ENCODE results near the gene APPL2. TPM values are rescaled to one million over a fixed set of nuclear protein-coding genes. Genes with fewer than 3 reads are reported as not detected.

Gene APPL2
- polyA plus RNA-seq, 3 donors: 6.4 to 19.8 (median 9.0) TPM

GRCh38 chr12:105204916-105205315 lies 31.1 kb downstream of the APPL2 start:
- no peaks in the 10 kb centered on the region for H3K9me3 ChIP-seq (replicated peaks in 1 of 2; ENCODE audit: control insufficient read depth in 1 of 2, insufficient read depth in 1 of 2, low read length in 2 of 2)
- peaks cover 48 to 78% of the 10 kb centered on the region in 2 donors for H3K36me3 ChIP-seq (replicated peaks in 1 of 2; ENCODE audit: control insufficient read depth in 1 of 2, insufficient read depth in 2 of 2, low read length in 2 of 2)
- H3K4me2 ChIP-seq (replicated peaks; ENCODE audit: extremely low read depth, low read length, poor library complexity, severe bottlenecking): no peak overlapping the region
- no peaks in the 10 kb centered on the region for H4K20me1 ChIP-seq (ENCODE audit: insufficient read depth, low read length)
- 95% methylated on average over 5 of the region's 6 CpGs for WGBS (ENCODE audit: insufficient coverage)
- no peaks in the 10 kb centered on the region for H3K4me1 Mint-ChIP-seq
- no peak overlapping the region for H3K4me3 Mint-ChIP-seq
- H3K4me1 ChIP-seq (ENCODE audit: control insufficient read depth in 1 of 2, insufficient read depth in 2 of 2, low read length in 2 of 2): no peaks in the 10 kb centered on the region
- DNase-seq: no peak
- intact Hi-C loops (cut with micrococcal nuclease): no loop called here
- H2AFZ ChIP-seq (ENCODE audit: insufficient read depth, low read depth, low read length, poor library complexity, severe bottlenecking): no peak overlapping the region
- peaks cover 0 to 5% (median 4%) of the 10 kb centered on the region in 3 donors for H3K27me3 Mint-ChIP-seq (ENCODE audit: low read depth in 3 of 3)
- H3K79me2 ChIP-seq (ENCODE audit: insufficient read depth, low read length): no peaks in the 10 kb centered on the region
- no peak overlapping the region for H3K9ac ChIP-seq (ENCODE audit: insufficient read depth, low read length, poor library complexity, severe bottlenecking)
- no peaks in the 10 kb centered on the region for H3K9me3 Mint-ChIP-seq
- no peak overlapping the region for H3K27ac Mint-ChIP-seq
- H3K36me3 Mint-ChIP-seq: peaks cover 64 to 78% of the 10 kb centered on the region in 2 donors
- no peak overlapping the region for H3K4me3 ChIP-seq (replicated peaks in 1 of 3; ENCODE audit: low read depth in 2 of 3, low read length in 3 of 3)
- H3K27me3 ChIP-seq (ENCODE audit: control insufficient read depth in 2 of 2, insufficient read depth in 2 of 2, low read length in 2 of 2): no peaks in the 10 kb centered on the region
- no peak overlapping the region for H3K27ac ChIP-seq (ENCODE audit: low read depth in 1 of 2, low read length in 2 of 2)
- no peak for TF ChIP-seq CTCF (IDR thresholded peaks at IDR 0.05)

GRCh38 chr12:105204127-105204526 lies 31.8 kb downstream of the APPL2 start:
- H3K27ac Mint-ChIP-seq: no peak overlapping the region

More at GRCh38 chr12:105204127-105204526, 31.8 kb downstream of the APPL2 start:
- Mint-ChIP-seq H3K9me3 (no peaks in the 10 kb centered on the region), H3K36me3 (peaks cover 62 to 77% of the 10 kb centered on the region in 2 donors), H3K27me3 (ENCODE audit: low read depth in 3 of 3) (peaks cover 0 to 5% (median 4%) of the 10 kb centered on the region in 3 donors), H3K4me3 (no peak overlapping the region), H3K4me1 (peaks cover under 1% of the 10 kb centered on the region)
- Histone ChIP-seq H3K9me3 (replicated peaks in 1 of 2; ENCODE audit: control insufficient read depth in 1 of 2, insufficient read depth in 1 of 2, low read length in 2 of 2) (no peaks in the 10 kb centered on the region), H3K4me3 (replicated peaks in 1 of 3; ENCODE audit: low read depth in 2 of 3, low read length in 3 of 3) (no peak overlapping the region), H4K20me1 (ENCODE audit: insufficient read depth, low read length) (no peaks in the 10 kb centered on the region), H3K36me3 (replicated peaks in 1 of 2; ENCODE audit: control insufficient read depth in 1 of 2, insufficient read depth in 2 of 2, low read length in 2 of 2) (peaks cover 48 to 78% of the 10 kb centered on the region in 2 donors), H3K9ac (ENCODE audit: insufficient read depth, low read length, poor library complexity, severe bottlenecking) (no peak overlapping the region), H3K27me3 (ENCODE audit: control insufficient read depth in 2 of 2, insufficient read depth in 2 of 2, low read length in 2 of 2) (no peaks in the 10 kb centered on the region), H3K27ac (ENCODE audit: low read depth in 1 of 2, low read length in 2 of 2) (no peak overlapping the region), H3K4me2 (replicated peaks; ENCODE audit: extremely low read depth, low read length, poor library complexity, severe bottlenecking) (no peak overlapping the region), H2AFZ (ENCODE audit: insufficient read depth, low read depth, low read length, poor library complexity, severe bottlenecking) (no peak overlapping the region), H3K4me1 (ENCODE audit: control insufficient read depth in 1 of 2, insufficient read depth in 2 of 2, low read length in 2 of 2) (no peaks in the 10 kb centered on the region), H3K79me2 (ENCODE audit: insufficient read depth, low read length) (no peaks in the 10 kb centered on the region)
- WGBS (ENCODE audit: insufficient coverage): 94% methylated on average over 6 of the region's 8 CpGs
- no peak for TF ChIP-seq CTCF (IDR thresholded peaks at IDR 0.05)
- no peak for DNase-seq
- intact Hi-C loops (cut with micrococcal nuclease): no loop called here
